Hematopoietic multipotent progenitor cell (in vitro differentiated cells): ENCODE measurements around the gene SLC1A2. TPM values are rescaled to one million over a fixed set of nuclear protein-coding genes. Genes with fewer than 3 reads are reported as not detected.

ENCODE experiments used
- DNase-seq, 3 donors: peaks; one replicate each; pipeline ENCODE4 v3.0.0-alpha.2; 2011 to 2015; ENCODE audit warnings: low read depth in 2 of 3, low spot score in 2 of 3
- total RNA-seq: library from RNA; depleted of rRNA; stranded (reverse); fragments of >200 nt; gene quantifications from one replicate; pipeline ENCODE4 v1.2.3, GENCODE V29; 2012

Gene SLC1A2
- total RNA-seq, 1 donor = under 0.01 TPM

GRCh38 chr11:35380603-35381002, 38.8 kb downstream of the SLC1A2 start:
- DNase-seq = no peak

DNA sequence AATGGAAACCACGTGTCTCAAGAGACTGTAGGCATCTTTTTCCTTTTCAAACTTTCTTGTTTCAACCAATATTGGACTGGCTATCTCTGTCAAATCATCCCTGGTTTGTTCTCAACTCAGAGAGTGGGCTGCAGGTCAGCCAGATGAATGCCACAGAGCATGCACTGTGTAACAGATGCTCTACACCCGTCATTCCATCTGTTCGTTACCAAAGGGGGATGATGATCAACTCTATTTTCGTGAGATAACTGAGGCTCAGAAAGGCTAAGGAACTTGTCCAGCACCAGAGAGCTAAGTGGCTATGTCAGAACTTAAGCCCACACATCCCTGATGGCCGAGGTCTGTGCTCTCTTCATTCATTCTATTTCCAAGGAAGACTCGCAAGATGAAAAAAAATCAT, 42.1 kb downstream of the SLC1A2 start:
- DNase-seq = no peak

DNA sequence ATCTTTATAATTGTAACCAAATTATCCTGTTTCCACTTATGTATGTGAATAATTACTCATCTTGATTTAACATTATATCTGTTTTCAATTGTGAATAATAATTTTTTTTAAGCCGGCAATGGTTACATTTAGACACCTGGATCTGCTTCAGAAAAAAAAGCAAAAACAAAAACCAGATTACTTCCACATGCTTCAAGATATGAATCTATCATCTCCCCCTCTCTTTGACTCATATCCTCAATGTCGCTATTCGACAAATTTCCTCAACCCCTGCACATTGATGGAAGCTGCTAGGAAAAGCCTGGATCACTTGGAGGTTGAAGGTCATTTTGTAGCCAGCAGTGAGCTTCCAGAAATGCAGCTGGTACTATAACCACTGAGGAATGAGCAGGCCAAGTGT, 42.7 kb downstream of the SLC1A2 start:
- no peak for DNase-seq

GRCh38 chr11:35376118-35376510, 43.2 kb downstream of the SLC1A2 start:
- no peak for DNase-seq

- no peak for DNase-seq
These were observed 43.8 kb downstream of the SLC1A2 start for GRCh38 chr11:35375332-35376117.

DNA sequence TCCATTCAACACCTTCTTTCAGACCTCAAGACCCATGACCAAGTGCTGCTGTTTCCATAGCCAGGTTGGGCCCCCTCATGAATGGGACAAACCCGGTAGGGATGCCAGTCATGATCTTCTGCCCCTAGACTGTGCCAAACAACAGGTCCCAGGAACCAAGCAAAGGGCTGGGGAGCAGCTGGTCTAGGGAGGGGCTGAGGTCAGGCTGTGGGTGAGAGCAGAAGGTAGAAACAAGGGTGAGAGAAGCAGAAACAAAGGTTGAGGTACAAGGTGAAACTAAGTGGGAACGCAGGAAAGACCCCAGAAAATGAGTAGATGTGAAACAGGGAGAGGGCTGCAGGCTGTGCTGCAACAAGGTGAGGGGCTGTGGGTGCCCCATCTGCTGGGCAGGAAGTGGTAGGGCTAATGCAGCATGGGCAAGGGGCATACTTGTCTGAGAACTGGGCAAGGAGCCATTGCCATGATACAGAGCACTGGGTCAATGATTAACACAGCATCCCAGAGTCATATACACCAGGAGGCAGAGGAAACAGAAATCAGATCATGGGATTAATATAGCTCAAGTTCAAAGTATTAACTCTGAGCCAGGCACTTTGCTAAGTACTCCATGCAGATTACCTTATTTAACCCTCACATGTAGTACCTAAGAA, 45.9 kb downstream of the SLC1A2 start:
- no peak for DNase-seq

- no peak for DNase-seq
These were observed 46.6 kb downstream of the SLC1A2 start for GRCh38 chr11:35372565-35373283.

DNA sequence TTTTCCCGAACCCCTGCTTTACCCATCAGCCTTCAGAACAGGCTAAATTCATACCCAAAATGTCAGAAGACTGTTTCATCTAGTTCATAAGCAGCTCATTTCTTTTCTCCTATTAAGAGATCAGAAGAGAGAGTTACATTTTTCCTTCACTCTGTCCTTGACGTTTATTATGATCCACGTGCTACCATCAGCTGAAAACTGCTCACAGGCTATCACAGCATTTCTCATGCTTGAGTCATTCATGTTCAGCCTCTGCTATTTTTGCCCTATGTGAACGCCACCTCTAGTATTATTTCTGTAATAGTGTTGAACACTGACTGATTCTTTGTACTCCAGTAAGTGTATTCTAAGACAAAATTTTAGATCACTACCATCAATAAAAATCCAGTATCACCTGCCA, 51.9 kb downstream of the SLC1A2 start:
- DNase-seq = no peak

DNA sequence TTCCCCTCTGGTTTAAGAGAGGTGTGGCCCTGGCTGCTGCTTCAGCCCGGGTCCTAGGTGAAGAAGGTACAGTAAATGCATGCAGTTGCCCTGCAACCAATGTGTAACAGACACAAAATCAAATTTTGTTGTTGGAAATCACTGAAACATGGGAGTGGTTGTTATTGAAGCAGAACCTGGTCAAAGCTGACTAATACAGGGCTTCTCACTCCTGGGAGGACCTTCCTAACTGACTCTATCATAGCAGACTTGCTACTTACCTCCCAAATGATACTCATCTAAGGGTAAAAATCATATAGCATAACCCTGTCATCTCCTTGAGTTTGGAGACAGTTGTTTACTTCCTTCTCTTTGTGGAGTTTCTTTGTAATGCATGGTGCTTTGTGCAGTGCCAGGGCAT, 52.6 kb downstream of the SLC1A2 start:
- DNase-seq = no peak

DNA sequence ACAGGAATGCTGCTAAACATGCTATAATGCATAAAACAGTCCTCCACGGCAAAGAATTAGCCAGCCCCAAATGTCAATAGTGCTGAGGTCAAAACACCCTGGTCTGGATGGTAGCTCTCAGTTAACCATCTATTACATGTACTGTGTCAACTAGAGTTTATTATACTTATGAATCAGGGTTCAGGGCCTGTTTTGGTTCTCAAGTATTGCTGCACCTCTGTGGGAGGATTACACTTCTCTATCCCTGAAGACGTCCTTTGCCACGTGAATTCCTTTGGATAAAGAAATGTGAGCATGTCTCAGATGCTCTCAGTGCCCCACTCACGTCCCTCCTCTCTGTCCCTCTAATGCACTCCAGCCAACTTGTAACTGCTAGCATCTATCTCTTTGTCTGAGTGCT, 53.4 kb downstream of the SLC1A2 start:
- DNase-seq = no peak

DNA sequence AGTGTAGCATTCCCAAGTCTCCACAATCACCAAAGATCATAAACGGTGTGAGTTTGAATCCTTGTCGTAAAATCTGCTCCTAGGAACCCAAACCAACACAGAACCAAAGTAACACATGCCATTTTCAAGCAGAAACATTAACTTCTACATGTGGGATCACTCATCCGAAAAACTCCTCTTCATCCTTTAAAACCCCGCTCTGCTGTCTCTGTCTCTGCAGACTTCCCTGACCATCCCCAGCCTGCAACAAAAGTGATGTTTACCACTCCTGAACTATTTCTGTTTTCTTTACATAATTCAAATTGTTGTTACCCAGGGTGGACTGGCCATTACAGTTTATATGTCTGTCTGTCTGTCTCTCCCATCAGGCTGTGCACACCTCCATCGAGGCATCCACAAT, 54.0 kb downstream of the SLC1A2 start:
- DNase-seq = no peak

GRCh38 chr11:35363854-35364780, 55.2 kb downstream of the SLC1A2 start:
- no peak for DNase-seq

DNA sequence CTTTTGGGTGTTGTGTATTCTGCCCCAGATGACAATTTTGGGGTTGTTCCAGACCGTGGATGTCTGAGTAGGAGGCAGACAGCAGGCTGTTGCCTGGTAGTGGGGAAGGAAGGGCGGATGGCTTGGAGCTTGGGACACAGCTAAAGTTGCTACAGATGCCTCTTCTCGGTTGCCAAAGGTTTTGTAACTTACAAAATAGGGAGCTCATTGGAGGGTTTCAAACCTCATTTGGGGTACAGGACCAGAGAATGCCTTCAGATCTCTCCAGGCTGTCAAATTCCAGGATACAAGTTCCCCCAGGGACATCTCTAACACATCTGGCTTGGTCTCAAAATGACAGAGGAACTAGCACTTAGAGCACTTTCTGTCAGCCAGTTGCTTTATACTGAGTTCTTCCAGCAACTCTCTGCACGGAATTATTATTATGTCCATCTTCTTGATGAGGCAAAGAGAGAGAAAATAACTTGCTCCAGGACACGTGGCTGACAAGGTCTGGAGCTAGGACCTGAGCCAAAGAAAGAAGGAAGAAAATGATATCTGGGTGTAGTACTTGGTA, 56.0 kb downstream of the SLC1A2 start:
- no peak for DNase-seq

DNA sequence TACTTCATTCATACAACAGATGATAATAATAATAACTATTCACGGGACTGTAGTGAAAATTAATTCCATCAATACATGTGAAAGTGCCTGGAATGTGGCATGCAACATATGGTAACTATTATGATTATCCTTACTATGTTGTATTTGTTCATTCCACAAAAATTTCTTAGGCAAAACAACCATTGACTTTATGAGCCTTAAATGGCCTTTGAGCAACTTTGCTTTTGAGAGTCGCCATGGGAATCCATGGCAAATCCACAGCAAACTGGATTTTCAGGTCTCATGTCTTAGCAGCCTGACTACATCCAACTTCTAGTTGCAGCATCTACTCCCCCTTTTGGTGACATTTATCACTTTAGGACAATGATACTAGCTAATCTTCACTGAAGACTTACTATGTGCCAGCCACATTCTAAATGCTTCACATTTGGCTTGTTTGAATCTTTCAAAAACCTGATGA, 56.8 kb downstream of the SLC1A2 start:
- no peak for DNase-seq

DNA sequence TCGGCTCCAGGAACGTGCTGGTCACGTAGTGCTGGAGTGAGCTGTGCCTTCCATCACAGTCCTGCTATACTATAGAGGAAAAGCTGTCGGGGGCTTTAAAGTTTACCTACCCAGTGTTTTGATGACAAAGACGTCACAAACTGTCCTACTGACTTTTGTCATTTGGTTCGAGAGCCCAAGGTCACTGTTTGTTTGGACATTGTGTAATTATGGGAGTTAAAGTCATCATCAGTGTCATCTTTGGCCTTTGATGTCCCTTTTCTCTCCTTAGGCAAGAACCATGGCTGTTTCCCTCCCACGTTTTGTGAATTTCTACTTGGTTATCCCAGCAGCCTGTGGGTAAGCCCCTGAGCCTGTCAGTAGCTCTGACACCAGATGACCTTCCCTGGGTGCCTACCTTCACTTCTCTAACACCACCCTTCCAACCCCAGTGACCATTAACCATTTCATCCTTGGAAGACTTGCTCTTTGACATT, 59.3 kb downstream of the SLC1A2 start:
- DNase-seq = no peak

DNA sequence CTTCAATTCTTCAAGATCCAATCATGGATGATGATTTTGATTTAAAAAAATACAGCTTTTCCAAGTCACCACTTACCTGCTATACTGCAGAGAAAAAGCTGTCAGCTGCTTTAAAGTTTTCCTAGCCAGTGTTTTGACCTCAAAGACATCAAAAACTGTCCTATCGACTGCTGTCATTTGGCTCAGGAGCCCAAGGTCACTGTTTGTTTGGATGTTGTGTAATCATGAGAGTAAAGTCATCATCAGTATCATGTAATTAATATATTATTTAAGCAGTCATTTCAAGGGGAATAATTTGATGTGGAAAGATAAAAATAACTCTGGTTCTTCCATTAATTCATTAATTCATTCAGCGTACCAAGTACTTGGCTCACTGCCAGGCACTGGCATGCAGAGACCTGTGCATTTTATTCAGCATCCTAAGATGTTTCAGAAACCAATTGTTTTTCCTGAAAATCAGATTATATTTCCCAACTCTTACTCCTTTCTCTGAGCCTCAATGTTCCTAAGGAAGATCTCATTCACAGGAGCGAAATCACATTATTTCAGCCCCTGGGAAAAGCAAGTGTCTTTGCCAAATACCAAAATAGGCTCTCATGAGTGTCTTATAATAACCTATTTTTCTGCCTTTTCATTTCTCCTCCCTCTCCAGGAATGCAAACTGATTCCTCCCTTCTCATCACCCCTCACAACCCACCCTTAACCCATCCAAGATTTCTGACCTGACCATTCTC, 59.9 kb downstream of the SLC1A2 start:
- no peak for DNase-seq

- DNase-seq = no peak
These were observed 61.0 kb downstream of the SLC1A2 start for GRCh38 chr11:35358391-35358790.

GRCh38 chr11:35357923-35358322, 61.4 kb downstream of the SLC1A2 start:
- no peak for DNase-seq

DNA sequence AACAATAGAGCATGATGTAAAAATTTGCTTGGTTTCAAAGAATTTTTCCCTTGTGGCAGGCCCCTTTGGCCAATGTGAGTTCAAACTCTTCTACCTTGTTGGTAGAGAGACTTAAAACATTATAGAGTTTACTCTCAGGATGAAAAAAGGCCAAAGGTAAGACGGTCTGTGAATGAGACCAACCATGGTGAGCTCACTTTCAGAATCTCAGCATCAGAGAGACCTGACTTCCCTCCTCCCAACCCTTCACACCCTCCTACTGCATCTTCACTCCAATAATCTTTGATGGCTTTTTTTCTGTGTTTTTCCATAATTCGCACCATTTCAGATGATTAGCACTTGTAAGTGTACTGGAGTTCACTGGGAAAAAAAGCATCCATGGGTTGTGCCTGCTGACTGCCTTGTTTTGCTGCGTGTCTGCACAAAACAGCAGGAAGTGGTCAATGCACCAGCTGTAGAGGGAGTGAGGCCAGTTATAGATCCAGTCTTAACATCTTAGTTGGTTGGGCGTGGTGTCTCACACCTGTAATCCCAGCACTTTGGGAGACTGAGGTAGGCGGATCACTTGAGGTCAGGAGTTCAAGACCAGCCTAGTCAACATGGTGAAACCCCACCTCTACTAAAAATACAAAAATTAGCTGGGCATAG, 64.1 kb downstream of the SLC1A2 start:
- DNase-seq = no peak
